ENCODE data around the gene SLC5A1. TPM values are rescaled to one million over a fixed set of nuclear protein-coding genes. Genes with fewer than 3 reads are reported as not detected.

SLC5A1 gene
- polyA plus RNA-seq (2011; rRNA removed) (not detected in 2 replicates), polyA minus RNA-seq (2011; rRNA and poly(A)+ RNA removed) (not detected in 2 replicates)

- CTCF ChIA-PET = no interaction called here
These were observed at the start of gene SLC5A1 for GRCh38 chr22:32042924-32043323. TSS of gene SLC5A1 (plus strand) at chr22:32043261. CDS start at chr22:32043282, 21 bp downstream.

GRCh38 chr22:31995046-31995445 lies 48.0 kb upstream of the SLC5A1 start:
- peak; percentile 28; the same call in 1 of the 2 replicates for TF ChIP-seq CTCF (IDR thresholded peaks at IDR 0.05; ENCODE audit: low read depth, low read length)
- DNase-seq (ENCODE audit: low read depth, low spot score) = no peak
- Histone ChIP-seq H3K27me3 (ENCODE audit: control insufficient read depth, insufficient read depth, low read length) (peaks cover 8% of the 10 kb centered on the region), H3K4me3 (ENCODE audit: low read depth, low read length) (no peak overlapping the region), H3K9me3 (ENCODE audit: control insufficient read depth, insufficient read depth, low read length) (no peaks in the 10 kb centered on the region), H3K27ac (ENCODE audit: low read depth, low read length) (no peak overlapping the region)
- ChIA-PET POLR2A (no interaction called here), CTCF (interaction anchor here (0.6 to 1.6 kb wide), 2 partner anchors 18 to 76 kb away, joined by 3 to 4 read pairs; no protein-coding TSS in a partner anchor)

More at GRCh38 chr22:32042924-32043323, at the start of gene SLC5A1:
- Histone ChIP-seq H3K4me3 (ENCODE audit: low read depth, low read length) (no peak within 1 kb of the TSS), H3K27ac (ENCODE audit: low read depth, low read length) (no peak within 1 kb of the TSS), H3K9me3 (ENCODE audit: control insufficient read depth, insufficient read depth, low read length) (no peaks in the 10 kb centered on the region), H3K27me3 (ENCODE audit: control insufficient read depth, insufficient read depth, low read length) (peaks cover 38% of the 10 kb centered on the region)
- POLR2A ChIA-PET = no interaction called here
- no peak for TF ChIP-seq CTCF (IDR thresholded peaks at IDR 0.05; ENCODE audit: low read depth, low read length)
- DNase-seq (ENCODE audit: low read depth, low spot score) = no peak

GRCh38 chr22:31995807-31996206 lies 47.3 kb upstream of the SLC5A1 start:
- H3K27me3 ChIP-seq (ENCODE audit: control insufficient read depth, insufficient read depth, low read length) = peaks cover 6% of the 10 kb centered on the region
- ChIA-PET POLR2A (no interaction called here), CTCF (interaction anchor here (0.7 to 1.6 kb wide), 2 partner anchors 19 to 26 kb away, joined by 3 to 4 read pairs; no protein-coding TSS in a partner anchor)
- TF ChIP-seq CTCF (IDR thresholded peaks at IDR 0.05; ENCODE audit: low read depth, low read length) = no peak
- H3K4me3 ChIP-seq (ENCODE audit: low read depth, low read length) = no peak overlapping the region
- H3K27ac ChIP-seq (ENCODE audit: low read depth, low read length) = no peak overlapping the region
- no peaks in the 10 kb centered on the region for H3K9me3 ChIP-seq (ENCODE audit: control insufficient read depth, insufficient read depth, low read length)
- no peak for DNase-seq (ENCODE audit: low read depth, low spot score)

GRCh38 chr22:31998784-31999385 lies 44.2 kb upstream of the SLC5A1 start:
- no peak for TF ChIP-seq CTCF (IDR thresholded peaks at IDR 0.05; ENCODE audit: low read depth, low read length)
- POLR2A ChIA-PET = no interaction called here
- no peak overlapping the region for H3K4me3 ChIP-seq (ENCODE audit: low read depth, low read length)
- H3K27me3 ChIP-seq (ENCODE audit: control insufficient read depth, insufficient read depth, low read length) = peaks cover 4% of the 10 kb centered on the region
- H3K27ac ChIP-seq (ENCODE audit: low read depth, low read length) = no peak overlapping the region
- no peaks in the 10 kb centered on the region for H3K9me3 ChIP-seq (ENCODE audit: control insufficient read depth, insufficient read depth, low read length)
- CTCF ChIA-PET = no interaction called here
- DNase-seq (ENCODE audit: low read depth, low spot score) = no peak

GRCh38 chr22:32000181-32000580 lies 42.9 kb upstream of the SLC5A1 start:
- no peak for TF ChIP-seq CTCF (IDR thresholded peaks at IDR 0.05; ENCODE audit: low read depth, low read length)
- Histone ChIP-seq H3K27ac (ENCODE audit: low read depth, low read length) (no peak overlapping the region), H3K27me3 (ENCODE audit: control insufficient read depth, insufficient read depth, low read length) (no peaks in the 10 kb centered on the region), H3K4me3 (ENCODE audit: low read depth, low read length) (no peak overlapping the region), H3K9me3 (ENCODE audit: control insufficient read depth, insufficient read depth, low read length) (no peaks in the 10 kb centered on the region)
- no peak for DNase-seq (ENCODE audit: low read depth, low spot score)
- POLR2A ChIA-PET = no interaction called here
- CTCF ChIA-PET = no interaction called here

All from AG04450 (cell line).